Ovary (tissue), 3 donors: ENCODE data around the gene FAM3C.

ENCODE experiments used
- CTCF ChIP-seq, 3 donors: fragments of 450-650 bp in 2 of 3; fragments of 200-600 bp in 1 of 3; IDR thresholded peaks; one replicate each; pipeline versions ENCODE4 v1.5.1 to v1.8.0; 2016 to 2022; ENCODE audit warnings: antibody characterized with exemption in 3 of 3, mild to moderate bottlenecking in 1 of 3
- EP300 ChIP-seq: sonication (generic); formaldehyde crosslinking; IDR thresholded peaks from one replicate; pipeline ENCODE4 v1.6.1; 2017; ENCODE audit warnings: antibody characterized with exemption
- donor health status: DM: no; HTN: no; CAD: no.

DNA sequence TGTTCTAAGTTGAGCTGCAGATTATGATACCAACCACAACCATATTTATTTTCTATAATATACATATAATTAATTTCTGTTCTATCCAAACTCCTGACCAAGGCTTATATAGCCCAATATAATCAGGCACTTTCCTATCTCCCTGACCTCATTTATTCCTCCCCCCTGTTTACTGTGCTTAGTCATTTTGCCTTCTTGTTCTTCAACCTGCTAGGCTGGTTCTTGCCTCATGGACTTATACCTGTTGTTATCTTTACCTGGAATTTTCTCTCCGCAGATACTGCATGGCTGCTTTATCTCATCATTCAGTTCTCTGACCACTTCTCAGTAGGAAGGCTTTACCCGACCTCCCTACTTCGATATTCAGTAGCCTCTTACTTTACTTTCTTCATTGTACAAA lies 24.9 kb upstream of the FAM3C start:
- TF ChIP-seq CTCF (IDR thresholded peaks at IDR 0.05) (no peak), EP300 (no peak)
